Progenitor cell of endocrine pancreas (in vitro differentiated cells): Measurements from ENCODE around the gene CD59. TPM values are rescaled to one million over a fixed set of nuclear protein-coding genes. Genes with fewer than 3 reads are reported as not detected.
"Not testable (repeated sequence)": the region's sequence is repeated elsewhere in the genome, so short reads cannot be mapped to it uniquely, and the experiment has no call there.

Experiments used
- DNase-seq: peaks from one replicate; pipeline ENCODE4 v3.0.0; 2021; ENCODE audit warnings: low spot score; ENCODE audit not compliant: unreplicated experiment
- H3K27ac Mint-ChIP-seq: 2 replicates; pipeline ENCODE4 v1.8.0; 2021; ENCODE audit warnings: mild to moderate bottlenecking, moderate library complexity, mixed read lengths
- H3K27me3 Mint-ChIP-seq: 2 replicates; pipeline ENCODE4 v1.8.0; 2021; ENCODE audit warnings: mixed read lengths
- H3K36me3 Mint-ChIP-seq: 2 replicates; pipeline ENCODE4 v1.8.0; 2022; ENCODE audit warnings: mixed read lengths; ENCODE audit not compliant: insufficient read depth
- H3K4me1 Mint-ChIP-seq: 2 replicates; pipeline ENCODE4 v1.8.0; 2021; ENCODE audit warnings: low read depth, mixed read lengths
- H3K4me3 Mint-ChIP-seq: 2 replicates; pipeline ENCODE4 v1.8.0; 2021; ENCODE audit warnings: low read depth, mild to moderate bottlenecking, moderate library complexity, mixed read lengths
- H3K9me3 Mint-ChIP-seq: 2 replicates; pipeline ENCODE4 v1.8.0; 2021; ENCODE audit warnings: low read depth, mixed read lengths
- total RNA-seq: library from RNA; stranded (reverse); gene quantifications from 2 replicates; pipeline ENCODE4 v1.2.1, GENCODE V29; 2021
- TF ChIP-seq, protein P1 (sequence below): fragments of 200-600 bp; sonication (generic); IDR thresholded peaks from one replicate; pipeline ENCODE4 v1.5.0; 2021; ENCODE audit warnings: antibody characterized with exemption, mild to moderate bottlenecking; ENCODE audit not compliant: unreplicated experiment

The CD59 gene
- total RNA-seq, 1 donor from 2014 or later, result 214 TPM

DNA sequence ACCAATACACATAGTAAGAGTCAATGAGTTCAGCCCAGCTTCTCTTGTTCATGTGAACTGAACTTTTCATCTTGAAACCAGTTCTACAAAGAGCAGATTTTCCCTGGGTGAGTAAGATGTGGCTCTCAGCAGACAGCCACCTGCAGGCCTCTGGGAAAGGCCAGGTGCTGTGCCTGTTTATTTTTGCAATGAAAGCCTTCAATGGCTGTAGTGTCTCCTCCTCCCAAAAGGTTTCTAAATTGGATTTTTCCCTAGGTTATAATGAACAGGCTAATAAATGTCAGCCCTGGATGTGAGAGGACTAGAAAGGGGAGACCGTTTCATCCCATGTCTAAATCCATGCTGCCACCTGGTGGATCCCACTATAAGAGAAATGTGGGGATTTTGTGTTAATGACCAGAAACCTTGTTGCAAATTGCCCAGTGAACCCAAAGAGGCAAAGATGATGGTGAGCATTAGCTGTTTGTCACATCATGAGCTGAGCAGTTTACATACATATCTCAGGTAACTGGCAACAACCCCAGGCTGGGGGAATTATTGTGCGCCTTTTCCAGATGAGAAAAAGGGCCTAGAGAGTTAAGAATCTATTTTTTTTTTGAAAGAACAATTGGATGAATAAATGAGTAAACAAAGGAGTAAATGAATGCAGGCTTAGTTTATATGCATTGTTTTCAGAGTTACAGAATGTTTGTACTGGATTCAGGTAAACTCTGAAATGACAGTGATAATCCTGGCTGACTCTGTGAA is 48.3 kb downstream of the CD59 start:
- TF ChIP-seq, protein P1, sequence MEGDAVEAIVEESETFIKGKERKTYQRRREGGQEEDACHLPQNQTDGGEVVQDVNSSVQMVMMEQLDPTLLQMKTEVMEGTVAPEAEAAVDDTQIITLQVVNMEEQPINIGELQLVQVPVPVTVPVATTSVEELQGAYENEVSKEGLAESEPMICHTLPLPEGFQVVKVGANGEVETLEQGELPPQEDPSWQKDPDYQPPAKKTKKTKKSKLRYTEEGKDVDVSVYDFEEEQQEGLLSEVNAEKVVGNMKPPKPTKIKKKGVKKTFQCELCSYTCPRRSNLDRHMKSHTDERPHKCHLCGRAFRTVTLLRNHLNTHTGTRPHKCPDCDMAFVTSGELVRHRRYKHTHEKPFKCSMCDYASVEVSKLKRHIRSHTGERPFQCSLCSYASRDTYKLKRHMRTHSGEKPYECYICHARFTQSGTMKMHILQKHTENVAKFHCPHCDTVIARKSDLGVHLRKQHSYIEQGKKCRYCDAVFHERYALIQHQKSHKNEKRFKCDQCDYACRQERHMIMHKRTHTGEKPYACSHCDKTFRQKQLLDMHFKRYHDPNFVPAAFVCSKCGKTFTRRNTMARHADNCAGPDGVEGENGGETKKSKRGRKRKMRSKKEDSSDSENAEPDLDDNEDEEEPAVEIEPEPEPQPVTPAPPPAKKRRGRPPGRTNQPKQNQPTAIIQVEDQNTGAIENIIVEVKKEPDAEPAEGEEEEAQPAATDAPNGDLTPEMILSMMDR, result peak; percentile 74
- Mint-ChIP-seq H3K36me3 (no peaks in the 10 kb centered on the region), H3K4me3 (no peak overlapping the region), H3K9me3 (no peaks in the 10 kb centered on the region), H3K27me3 (peaks cover 3% of the 10 kb centered on the region), H3K4me1 (peaks cover 33% of the 10 kb centered on the region), H3K27ac (no peak overlapping the region)
- DNase-seq, result peak; percentile 41

DNA sequence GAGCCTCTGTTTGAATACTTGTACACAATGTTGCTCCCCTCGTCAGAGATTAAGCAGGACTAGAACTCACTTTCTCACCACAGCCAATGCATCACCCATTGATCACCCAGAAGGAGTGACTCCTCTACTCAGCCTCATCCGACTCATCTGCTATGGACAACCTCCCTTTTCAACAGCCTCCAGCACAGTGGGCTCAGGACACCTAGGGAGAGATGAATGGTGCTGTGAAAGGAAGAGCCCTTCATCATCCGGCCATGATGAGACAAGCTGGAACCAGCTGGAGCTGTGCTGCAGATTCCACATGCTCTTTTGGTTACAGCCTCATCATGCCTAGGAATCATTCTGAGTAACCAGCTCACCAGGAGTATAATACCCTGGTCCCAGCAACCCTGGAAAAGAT is 51.1 kb downstream of the CD59 start:
- H3K4me1 Mint-ChIP-seq, result peaks cover 10% of the 10 kb centered on the region
- DNase-seq, result no peak
- H3K9me3 Mint-ChIP-seq, result no peaks in the 10 kb centered on the region
- H3K36me3 Mint-ChIP-seq, result no peaks in the 10 kb centered on the region
- H3K27me3 Mint-ChIP-seq, result peaks cover 11% of the 10 kb centered on the region
- H3K4me3 Mint-ChIP-seq, result no peak overlapping the region
- TF ChIP-seq, protein P1, result no peak
- H3K27ac Mint-ChIP-seq, result no peak overlapping the region

DNA sequence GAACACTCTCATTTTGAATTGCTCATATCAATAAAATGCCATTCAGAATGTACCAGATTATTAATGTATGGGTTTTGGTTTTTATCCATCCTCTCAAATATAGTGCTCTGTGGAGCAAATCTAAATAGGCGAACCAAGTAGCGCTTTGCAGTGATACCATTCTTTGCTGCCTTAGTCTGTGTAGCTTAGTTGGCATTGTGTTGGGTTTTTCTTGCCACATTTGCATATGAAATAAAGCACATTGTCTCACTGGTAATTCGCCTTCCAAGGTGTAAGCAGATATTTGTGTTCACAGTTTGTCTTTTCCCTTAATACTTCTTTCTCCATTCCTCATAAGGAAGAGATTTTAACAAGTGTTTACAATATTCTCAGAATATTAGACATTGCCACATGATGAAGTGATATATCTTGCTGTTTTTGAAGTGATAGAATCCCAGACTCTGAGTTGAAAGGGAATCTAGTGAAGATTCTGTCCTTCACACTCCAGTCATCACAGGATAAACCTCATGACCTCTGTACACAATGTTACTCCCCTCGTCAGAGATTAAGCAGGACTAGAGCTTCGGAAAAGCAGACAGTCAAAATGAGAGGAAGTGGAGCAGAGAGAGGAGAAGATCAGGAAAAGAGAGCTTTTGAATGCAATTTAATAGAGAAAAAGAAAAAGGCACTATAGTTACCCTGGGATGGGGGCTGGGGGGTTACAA is 52.1 kb downstream of the CD59 start:
- H3K27ac Mint-ChIP-seq, result no peak overlapping the region
- peaks cover 6% of the 10 kb centered on the region for H3K4me1 Mint-ChIP-seq
- no peaks in the 10 kb centered on the region for H3K9me3 Mint-ChIP-seq
- H3K4me3 Mint-ChIP-seq, result no peak overlapping the region
- H3K27me3 Mint-ChIP-seq, result peaks cover 17% of the 10 kb centered on the region
- no peaks in the 10 kb centered on the region for H3K36me3 Mint-ChIP-seq
- DNase-seq, result no peak
- TF ChIP-seq, protein P1, result no peak

DNA sequence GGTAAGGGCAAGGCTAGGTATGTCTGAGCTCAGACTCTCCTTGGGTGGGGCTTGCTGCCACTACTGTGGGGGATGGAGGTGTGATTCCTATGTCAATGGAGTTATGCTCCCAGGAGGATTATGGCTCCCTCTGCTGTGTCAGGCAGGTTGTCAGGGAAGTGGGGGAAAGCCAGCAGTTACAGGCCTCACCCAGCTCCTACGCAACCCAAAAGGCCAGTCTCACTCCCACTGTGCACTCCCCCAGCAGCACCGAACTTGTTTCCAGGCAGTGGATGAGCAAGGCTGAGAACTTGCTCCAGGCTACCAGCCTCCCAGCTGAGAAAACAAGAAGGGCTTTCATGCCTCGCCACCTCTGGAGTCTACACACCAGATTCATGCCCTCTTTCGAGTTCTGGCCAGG is 53.8 kb downstream of the CD59 start:
- peaks cover 13% of the 10 kb centered on the region for H3K9me3 Mint-ChIP-seq
- DNase-seq, result no peak
- H3K27ac Mint-ChIP-seq, result no peak overlapping the region
- H3K4me3 Mint-ChIP-seq, result no peak overlapping the region
- peaks cover 1% of the 10 kb centered on the region for H3K36me3 Mint-ChIP-seq
- TF ChIP-seq, protein P1, result no peak
- H3K4me1 Mint-ChIP-seq, result peaks cover 4% of the 10 kb centered on the region
- H3K27me3 Mint-ChIP-seq, result peaks cover 17% of the 10 kb centered on the region

DNA sequence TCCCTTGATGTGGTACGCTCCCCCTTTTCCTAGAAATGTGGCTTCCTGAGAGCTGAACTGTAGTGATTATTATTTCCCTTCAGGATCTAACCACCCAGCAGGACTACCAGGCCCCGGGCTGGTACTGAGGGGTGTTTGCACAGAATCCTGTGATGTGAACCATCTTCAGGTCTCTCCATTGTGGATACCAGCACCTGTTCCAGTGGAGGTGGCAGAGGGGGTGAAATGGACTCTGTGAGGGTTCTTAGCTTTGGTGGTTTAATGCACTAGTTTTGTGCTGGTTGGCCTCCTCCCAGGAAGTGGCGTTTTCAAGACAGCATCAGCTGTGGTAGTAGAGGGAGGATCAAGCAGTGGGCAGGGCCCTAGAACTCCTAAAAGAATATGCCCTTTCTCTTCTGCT is 54.2 kb downstream of the CD59 start:
- Mint-ChIP-seq H3K9me3 (peaks cover 17% of the 10 kb centered on the region), H3K4me3 (no peak overlapping the region), H3K4me1 (peaks cover 4% of the 10 kb centered on the region), H3K27me3 (peaks cover 17% of the 10 kb centered on the region), H3K36me3 (peaks cover 1% of the 10 kb centered on the region), H3K27ac (no peak overlapping the region)
- DNase-seq, result no peak
- TF ChIP-seq, protein P1, result no peak

DNA sequence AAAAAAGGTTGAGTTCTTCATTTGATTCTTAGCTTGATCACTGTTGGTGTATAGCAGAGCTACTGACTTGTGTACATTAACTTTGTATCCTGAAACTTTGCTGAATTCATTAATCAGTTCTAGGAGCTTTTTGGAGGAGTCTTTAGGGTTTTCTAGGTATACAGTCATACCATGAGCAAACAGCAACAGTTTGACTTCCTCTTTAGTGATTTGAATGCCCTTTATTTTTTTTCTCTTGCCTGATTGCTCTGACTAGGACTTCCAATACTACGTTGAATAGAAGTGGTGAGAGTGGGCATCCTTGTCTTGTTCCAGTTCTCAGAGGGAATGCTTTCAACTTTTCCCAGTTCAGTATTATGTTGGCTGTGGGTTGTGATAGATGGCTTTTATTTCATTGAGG is 57.6 kb downstream of the CD59 start:
- H3K4me1 Mint-ChIP-seq, H3K4me3 Mint-ChIP-seq, H3K27ac Mint-ChIP-seq, H3K36me3 Mint-ChIP-seq, DNase-seq: not testable (repeated sequence)
- H3K27me3 Mint-ChIP-seq, result peaks cover 14% of the 10 kb centered on the region
- peaks cover 19% of the 10 kb centered on the region for H3K9me3 Mint-ChIP-seq
